22Rv1 (cell line): ENCODE results near the gene ZNF22.

ENCODE experiments used
- CTCF ChIP-seq: fragments of 450-650 bp; IDR thresholded peaks from 2 replicates; pipeline ENCODE4 v1.5.1; 2017; ENCODE audit warnings: mild to moderate bottlenecking
- ZFX ChIP-seq: fragments of 450-650 bp; IDR thresholded peaks from 2 replicates; pipeline ENCODE4 v1.6.1; 2017; ENCODE audit warnings: antibody characterized with exemption, borderline replicate concordance

- TF ChIP-seq ZFX: no peak
- TF ChIP-seq CTCF: no peak
These were observed 29.8 kb upstream of the ZNF22 start for GRCh38 chr10:44970812-44971395.
